CD4-positive, alpha-beta T cell (primary cell): Measurements from ENCODE around the gene IFITM10. TPM values are rescaled to one million over a fixed set of nuclear protein-coding genes. Genes with fewer than 3 reads are reported as not detected.

Source experiments
- ATAC-seq: fragments of 200-7000 bp; cut with Tn5 transposase; one replicate; pipeline ENCODE4 v1.10.0; 2022; ENCODE audit warnings: mild to moderate bottlenecking; ENCODE audit not compliant: poor library complexity
- CTCF ChIA-PET: fragments of 350-600 bp; sonication (Branson Sonifier 250); formaldehyde crosslinking; loops from one replicate; lab custom pipeline; 2021; ENCODE audit warnings: antibody characterized with exemption, inconsistent platforms; lab: Charles Lee
- POLR2A ChIA-PET: fragments of 350-600 bp; sonication (Branson Sonifier 250); formaldehyde crosslinking; loops from one replicate; lab custom pipeline; 2021; ENCODE audit warnings: antibody characterized with exemption, inconsistent platforms; lab: Charles Lee
- DNase-seq, 14 experiments: peaks; one replicate each; pipeline ENCODE4 v3.0.0-alpha.2; 2013 to 2020; ENCODE audit warnings: mixed read lengths in 2 of 14
- H3K27ac ChIP-seq, 2 donors: one replicate each; pipeline versions ENCODE4 v1.5.1 to v1.7.0; 2013; ENCODE audit warnings: low read length in 2 of 2, low read depth in 1 of 2, mild to moderate bottlenecking in 1 of 2
- H3K27me3 ChIP-seq, 2 experiments: 1 replicate in 1 of 2; 2 replicates in 1 of 2; pipeline versions ENCODE4 v1.6.1 to v1.7.0; 2013; ENCODE audit warnings: low read length in 2 of 2, control low read depth in 1 of 2, mild to moderate bottlenecking in 1 of 2, moderate library complexity in 1 of 2; ENCODE audit not compliant: insufficient read depth in 2 of 2, control insufficient read depth in 1 of 2
- H3K36me3 ChIP-seq: one replicate; pipeline ENCODE4 v1.6.1; 2013; ENCODE audit warnings: low read length, control low read depth; ENCODE audit not compliant: insufficient read depth
- H3K4me1 ChIP-seq: one replicate; pipeline ENCODE4 v1.6.1; 2013; ENCODE audit warnings: low read length, control low read depth; ENCODE audit not compliant: insufficient read depth
- H3K4me3 ChIP-seq: one replicate; pipeline ENCODE4 v1.5.1; 2013; ENCODE audit warnings: mild to moderate bottlenecking, low read length, moderate library complexity
- H3K9me3 ChIP-seq, 2 experiments: 1 replicate in 1 of 2; 2 replicates in 1 of 2; pipeline versions ENCODE4 v1.6.1 to v1.7.0; 2013; ENCODE audit warnings: low read length in 2 of 2, mild to moderate bottlenecking in 2 of 2, control low read depth in 1 of 2, moderate library complexity in 1 of 2; ENCODE audit not compliant: control insufficient read depth in 1 of 2, insufficient read depth in 1 of 2
- H3K27ac Mint-ChIP-seq: one replicate; pipeline ENCODE4 v1.8.0; 2020; ENCODE audit warnings: mixed read lengths
- H3K27me3 Mint-ChIP-seq: one replicate; pipeline ENCODE4 v1.8.0; 2021; ENCODE audit warnings: mixed read lengths
- H3K36me3 Mint-ChIP-seq: one replicate; pipeline ENCODE4 v1.8.0; 2021; ENCODE audit warnings: low read depth, mixed read lengths
- H3K4me1 Mint-ChIP-seq: one replicate; pipeline ENCODE4 v1.8.0; 2021; ENCODE audit warnings: low read depth, mixed read lengths
- H3K4me3 Mint-ChIP-seq: one replicate; pipeline ENCODE4 v1.8.0; 2020; ENCODE audit warnings: mild to moderate bottlenecking, mixed read lengths
- H3K9me3 Mint-ChIP-seq: one replicate; pipeline ENCODE4 v1.8.0; 2020; ENCODE audit warnings: mixed read lengths
- intact Hi-C, 2 experiments: fragments of 100-400 bp; cut with DNase I in 1 of 2; cut with micrococcal nuclease in 1 of 2; formaldehyde crosslinking; loops; one replicate each; pipeline versions ENCODE4 v1.15.1 to v1.9.0; 2023 to 2025; cut with DNase I, micrococcal nuclease
- total RNA-seq, 174 experiments: library from RNA in 2 of 174; stranded (reverse) in 2 of 174; gene quantifications; one replicate each; pipeline ENCODE4 v1.2.3 and lab custom pipeline; 2021 to 2026
- TF ChIP-seq, protein P1 (sequence below): fragments of 200-600 bp; IDR thresholded peaks from one replicate; pipeline ENCODE4 v1.8.0; 2022; ENCODE audit warnings: antibody characterized with exemption, mild to moderate bottlenecking

IFITM10 gene
- total RNA-seq, 2 experiments from 2014 or later = 1.7 TPM

GRCh38 chr11:1747753-1748635 is 2.4 kb downstream of the IFITM10 start:
- ATAC-seq (no peak), DNase-seq (peak in 1 of 14 experiments; percentile 27)
- no peak overlapping the region for H3K27ac Mint-ChIP-seq
- TF ChIP-seq, protein P1, sequence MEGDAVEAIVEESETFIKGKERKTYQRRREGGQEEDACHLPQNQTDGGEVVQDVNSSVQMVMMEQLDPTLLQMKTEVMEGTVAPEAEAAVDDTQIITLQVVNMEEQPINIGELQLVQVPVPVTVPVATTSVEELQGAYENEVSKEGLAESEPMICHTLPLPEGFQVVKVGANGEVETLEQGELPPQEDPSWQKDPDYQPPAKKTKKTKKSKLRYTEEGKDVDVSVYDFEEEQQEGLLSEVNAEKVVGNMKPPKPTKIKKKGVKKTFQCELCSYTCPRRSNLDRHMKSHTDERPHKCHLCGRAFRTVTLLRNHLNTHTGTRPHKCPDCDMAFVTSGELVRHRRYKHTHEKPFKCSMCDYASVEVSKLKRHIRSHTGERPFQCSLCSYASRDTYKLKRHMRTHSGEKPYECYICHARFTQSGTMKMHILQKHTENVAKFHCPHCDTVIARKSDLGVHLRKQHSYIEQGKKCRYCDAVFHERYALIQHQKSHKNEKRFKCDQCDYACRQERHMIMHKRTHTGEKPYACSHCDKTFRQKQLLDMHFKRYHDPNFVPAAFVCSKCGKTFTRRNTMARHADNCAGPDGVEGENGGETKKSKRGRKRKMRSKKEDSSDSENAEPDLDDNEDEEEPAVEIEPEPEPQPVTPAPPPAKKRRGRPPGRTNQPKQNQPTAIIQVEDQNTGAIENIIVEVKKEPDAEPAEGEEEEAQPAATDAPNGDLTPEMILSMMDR = no peak
- Histone ChIP-seq H3K4me3 (no peak overlapping the region), H3K4me1 (peaks cover 34% of the 10 kb centered on the region), H3K27ac (no peak overlapping the region), H3K36me3 (peaks cover 10% of the 10 kb centered on the region), H3K27me3 (peaks cover 13 to 19% of the 10 kb centered on the region in 2 experiments), H3K9me3 (peaks cover 0 to 15% of the 10 kb centered on the region in 2 experiments)
- H3K4me3 Mint-ChIP-seq = no peak overlapping the region
- H3K9me3 Mint-ChIP-seq = no peaks in the 10 kb centered on the region
- ChIA-PET CTCF (no interaction called here), POLR2A (interaction anchor here (1.2 to 1.5 kb wide), 2 partner anchors 9 to 16 kb away, joined by 3 to 4 read pairs; partner anchors contain the start of gene CTSD)
- intact Hi-C loops = loop anchor here in 1 of 2 experiments (10.0 kb wide), 1 partner anchor 1533 kb away; no protein-coding TSS in a partner anchor
- peaks cover 9% of the 10 kb centered on the region for H3K36me3 Mint-ChIP-seq
- peaks cover 14% of the 10 kb centered on the region for H3K27me3 Mint-ChIP-seq
- H3K4me1 Mint-ChIP-seq = peaks cover 22% of the 10 kb centered on the region

DNA sequence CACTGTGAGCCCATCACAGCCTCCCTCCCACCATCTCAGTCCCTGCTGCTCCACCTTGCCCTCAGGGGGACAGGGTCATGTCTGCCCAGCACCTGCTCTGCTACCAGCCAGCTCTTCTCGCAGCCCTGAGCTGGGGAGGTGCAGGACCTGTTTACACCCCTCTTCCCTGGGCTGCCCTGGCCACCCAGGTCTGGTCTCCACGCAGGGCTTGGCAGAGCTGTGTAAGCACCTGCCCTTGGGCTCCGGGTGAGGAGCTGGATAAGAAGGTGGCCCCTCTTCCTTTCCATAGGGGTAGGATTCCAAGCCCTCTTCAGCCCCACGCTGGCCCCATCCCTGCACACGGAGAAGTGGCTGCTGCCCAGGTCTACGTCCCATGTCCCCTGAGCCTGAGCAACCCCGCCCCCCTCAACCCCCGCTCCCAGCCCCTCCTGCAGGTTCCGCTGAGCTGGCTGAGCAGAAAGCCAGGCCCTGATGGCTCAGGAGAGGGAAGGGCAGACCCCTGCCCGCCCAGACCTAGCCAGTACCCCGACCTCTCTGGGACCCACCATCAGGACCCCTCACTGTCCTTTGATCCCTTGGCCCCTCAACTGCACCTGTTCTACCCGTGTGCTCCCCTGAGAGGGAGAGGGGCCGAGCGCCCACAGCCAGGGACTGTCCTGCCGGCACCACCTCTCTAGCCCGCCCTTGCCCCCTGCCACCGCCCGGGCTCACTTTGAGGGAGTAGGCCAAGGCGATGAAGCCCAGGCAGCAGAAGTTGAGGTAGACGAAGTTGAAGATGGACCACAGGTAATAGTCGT is 3.2 kb downstream of the IFITM10 start:
- Mint-ChIP-seq H3K27me3 (peaks cover 14% of the 10 kb centered on the region), H3K27ac (no peak overlapping the region), H3K9me3 (no peaks in the 10 kb centered on the region), H3K4me3 (no peak overlapping the region), H3K4me1 (peaks cover 20% of the 10 kb centered on the region), H3K36me3 (peaks cover 4% of the 10 kb centered on the region)
- no peak overlapping the region for H3K27ac ChIP-seq
- peaks cover 0 to 15% of the 10 kb centered on the region in 2 experiments for H3K9me3 ChIP-seq
- ATAC-seq (no peak), DNase-seq (no peak)
- TF ChIP-seq, protein P1 = no peak
- H3K36me3 ChIP-seq = peaks cover 3% of the 10 kb centered on the region
- ChIA-PET POLR2A (interaction anchor here (1.2 kb wide), 1 partner anchor 10 kb away, joined by 3 read pairs; no protein-coding TSS in a partner anchor), CTCF (no interaction called here)
- H3K4me3 ChIP-seq = no peak overlapping the region
- H3K4me1 ChIP-seq = peaks cover 28% of the 10 kb centered on the region
- intact Hi-C loops = loop anchor here in 1 of 2 experiments (10.0 kb wide), 1 partner anchor 1532 kb away; no protein-coding TSS in a partner anchor
- H3K27me3 ChIP-seq = peaks cover 13 to 19% of the 10 kb centered on the region in 2 experiments

GRCh38 chr11:1746511-1746931 is 3.9 kb downstream of the IFITM10 start:
- peaks cover 13 to 19% of the 10 kb centered on the region in 2 experiments for H3K27me3 ChIP-seq
- peaks cover 0 to 15% of the 10 kb centered on the region in 2 experiments for H3K9me3 ChIP-seq
- no peak overlapping the region for H3K4me3 Mint-ChIP-seq
- H3K27me3 Mint-ChIP-seq = peaks cover 14% of the 10 kb centered on the region
- TF ChIP-seq, protein P1 = no peak
- DNase-seq = peak in 1 of 14 experiments; percentile 51
- H3K36me3 ChIP-seq = no peaks in the 10 kb centered on the region
- peaks cover 20% of the 10 kb centered on the region for H3K4me1 Mint-ChIP-seq
- H3K4me3 ChIP-seq = no peak overlapping the region
- H3K27ac ChIP-seq = no peak overlapping the region
- ChIA-PET CTCF (no interaction called here), POLR2A (interaction anchor here (1.2 kb wide), 1 partner anchor 11 kb away, joined by 3 read pairs; no protein-coding TSS in a partner anchor)
- no peak for ATAC-seq
- H3K36me3 Mint-ChIP-seq = no peaks in the 10 kb centered on the region
- H3K27ac Mint-ChIP-seq = no peak overlapping the region
- intact Hi-C loops = loop anchor here in 1 of 2 experiments (10.0 kb wide), 1 partner anchor 1532 kb away; no protein-coding TSS in a partner anchor
- H3K9me3 Mint-ChIP-seq = no peaks in the 10 kb centered on the region
- peaks cover 23% of the 10 kb centered on the region for H3K4me1 ChIP-seq
